GM19240 (cell line): ENCODE data around the gene ABL1.

Experiments used
- DNase-seq: peaks from one replicate; pipeline ENCODE4 v3.0.0; 2011; ENCODE audit warnings: low spot score; ENCODE audit not compliant: insufficient read length

The ABL1 gene

DNA sequence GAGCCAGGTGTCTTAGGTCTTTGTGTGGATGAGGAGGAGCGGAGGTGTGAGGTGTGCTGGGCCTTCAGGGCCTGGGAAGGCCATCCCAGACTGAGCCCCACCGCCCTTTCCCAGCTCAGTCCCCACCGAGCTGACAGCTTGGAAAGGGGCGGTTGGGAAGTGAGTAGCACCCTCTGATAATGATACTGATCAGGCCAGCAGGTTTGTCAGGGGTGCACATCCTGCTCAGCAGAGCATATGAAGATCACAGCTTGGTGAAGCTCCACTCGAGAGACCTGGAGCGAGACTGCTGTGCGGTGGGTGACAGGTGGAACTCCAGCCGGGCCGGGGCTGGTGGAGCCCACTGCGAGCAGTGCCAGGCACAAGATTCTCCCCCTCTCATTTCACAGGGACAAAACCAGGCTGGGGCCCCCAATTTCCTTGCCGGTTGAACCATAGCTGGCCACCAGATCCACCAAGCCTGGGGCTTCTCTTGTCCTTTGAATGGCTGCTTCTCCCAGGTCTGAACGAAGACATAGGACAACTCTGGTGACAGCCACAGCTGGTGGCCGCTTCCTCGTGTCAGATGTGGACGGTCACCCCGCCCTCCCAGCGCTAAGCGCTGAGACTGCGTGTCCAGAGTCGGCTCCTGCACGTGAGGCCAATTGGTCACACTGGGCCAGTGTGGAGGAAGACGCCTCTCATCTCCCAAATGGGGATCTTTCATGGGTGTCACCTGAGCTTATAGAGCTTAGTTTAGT lies 53.3 kb downstream of the ABL1 start:
- no peak for DNase-seq

GRCh38 chr9:130890124-130890523 lies 55.1 kb downstream of the ABL1 start:
- DNase-seq = no peak

DNA sequence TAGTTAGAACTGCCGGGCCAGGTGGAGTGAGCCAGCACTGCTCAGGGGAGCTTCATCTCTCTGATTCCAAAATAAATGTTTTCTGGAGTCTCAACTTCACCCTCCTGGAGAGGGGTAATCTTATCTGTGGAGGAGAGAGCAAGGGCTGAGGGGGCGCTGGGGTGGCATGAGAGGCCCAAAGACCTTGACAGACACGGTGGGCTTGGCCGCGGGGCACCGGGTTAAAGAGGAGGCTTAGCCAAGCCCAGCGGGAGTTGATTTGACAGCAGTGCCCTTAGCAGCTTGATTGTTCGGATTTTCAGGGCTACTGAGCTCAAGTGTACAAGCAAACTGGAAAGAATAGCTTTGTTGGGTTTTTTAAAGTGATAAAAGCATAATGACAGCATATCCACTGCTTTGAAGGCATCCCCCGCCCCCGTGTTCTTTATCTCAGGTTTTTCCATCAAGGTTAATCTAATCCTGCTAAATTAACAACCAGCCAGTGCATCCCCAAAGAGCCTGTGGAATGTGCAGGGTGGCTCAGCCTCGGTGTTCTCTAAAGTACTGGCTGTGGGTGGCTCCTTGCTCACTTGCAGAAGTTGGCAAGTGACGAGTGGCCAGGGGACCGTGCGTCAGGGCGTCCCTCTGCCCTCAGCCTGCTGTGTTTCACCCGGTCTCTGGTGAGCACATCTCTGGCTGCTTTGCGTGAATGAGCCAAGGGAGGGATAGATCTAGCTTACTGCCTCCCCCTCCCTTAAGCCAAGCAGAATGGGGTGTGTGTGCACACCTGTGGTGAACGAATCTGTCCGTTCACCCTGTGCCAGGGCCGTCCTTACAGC lies 56.0 kb downstream of the ABL1 start:
- no peak for DNase-seq

GRCh38 chr9:130891688-130892476 lies 56.8 kb downstream of the ABL1 start:
- no peak for DNase-seq

- DNase-seq = no peak
These were observed 57.6 kb downstream of the ABL1 start for GRCh38 chr9:130892477-130893304.

DNA sequence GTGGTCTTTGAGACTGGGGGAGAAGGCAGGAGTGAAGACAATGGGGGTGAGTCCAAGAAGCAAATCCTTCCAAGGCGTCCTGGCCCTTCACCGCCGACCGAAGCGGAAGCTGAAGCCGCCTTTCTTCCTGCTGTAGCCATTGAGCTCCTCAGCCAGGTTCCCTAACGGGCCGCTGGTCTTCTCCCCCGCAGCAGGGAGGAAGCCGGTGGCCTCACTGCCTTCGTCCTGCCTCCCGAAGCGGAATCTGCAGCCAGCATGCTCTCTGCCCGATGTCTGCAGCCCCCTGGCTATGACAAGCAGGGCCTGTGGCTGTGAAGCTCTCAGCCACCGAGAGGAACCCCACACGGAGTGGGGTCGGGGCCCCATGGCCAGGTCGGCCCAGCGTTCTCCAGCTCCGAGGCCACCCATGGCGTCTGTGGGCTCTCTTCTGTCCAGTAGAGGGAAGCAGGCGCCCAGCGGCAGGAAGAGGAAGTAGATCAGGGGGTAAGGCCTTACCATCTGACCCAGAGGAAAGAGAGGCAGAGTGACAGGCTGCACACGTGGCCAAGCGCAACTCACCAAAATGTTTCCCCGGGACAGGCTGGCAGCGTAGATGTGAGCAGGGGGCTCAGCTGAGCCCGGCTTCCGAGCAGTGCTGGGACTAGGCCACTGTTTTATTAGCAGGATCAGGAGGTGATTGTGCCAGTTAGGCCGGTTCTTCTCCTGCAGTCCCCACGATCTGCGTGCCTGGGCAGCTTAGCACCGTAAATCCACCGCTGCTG lies 58.5 kb downstream of the ABL1 start:
- no peak for DNase-seq

- no peak for DNase-seq
These were observed 59.5 kb downstream of the ABL1 start for GRCh38 chr9:130894546-130894945.

DNA sequence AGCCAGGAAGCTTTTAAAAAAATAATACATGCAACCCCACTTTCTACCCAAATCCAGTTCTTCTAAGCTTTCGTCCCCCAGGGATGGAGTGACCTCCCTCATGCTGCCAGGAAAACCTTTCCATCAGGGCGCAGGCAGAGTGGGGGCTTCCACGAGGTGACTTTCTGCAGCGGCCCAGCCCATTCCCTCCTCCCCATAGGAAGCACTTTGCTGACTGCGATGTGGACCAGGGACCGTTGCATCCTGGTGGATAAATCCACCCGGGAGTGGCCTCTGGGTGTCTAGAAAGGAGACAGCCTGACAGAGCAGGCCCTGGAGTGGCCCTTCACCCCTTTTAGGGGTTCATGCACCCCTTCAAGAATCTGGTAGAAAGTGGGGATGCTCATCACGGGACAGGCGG lies 60.0 kb downstream of the ABL1 start:
- no peak for DNase-seq

DNA sequence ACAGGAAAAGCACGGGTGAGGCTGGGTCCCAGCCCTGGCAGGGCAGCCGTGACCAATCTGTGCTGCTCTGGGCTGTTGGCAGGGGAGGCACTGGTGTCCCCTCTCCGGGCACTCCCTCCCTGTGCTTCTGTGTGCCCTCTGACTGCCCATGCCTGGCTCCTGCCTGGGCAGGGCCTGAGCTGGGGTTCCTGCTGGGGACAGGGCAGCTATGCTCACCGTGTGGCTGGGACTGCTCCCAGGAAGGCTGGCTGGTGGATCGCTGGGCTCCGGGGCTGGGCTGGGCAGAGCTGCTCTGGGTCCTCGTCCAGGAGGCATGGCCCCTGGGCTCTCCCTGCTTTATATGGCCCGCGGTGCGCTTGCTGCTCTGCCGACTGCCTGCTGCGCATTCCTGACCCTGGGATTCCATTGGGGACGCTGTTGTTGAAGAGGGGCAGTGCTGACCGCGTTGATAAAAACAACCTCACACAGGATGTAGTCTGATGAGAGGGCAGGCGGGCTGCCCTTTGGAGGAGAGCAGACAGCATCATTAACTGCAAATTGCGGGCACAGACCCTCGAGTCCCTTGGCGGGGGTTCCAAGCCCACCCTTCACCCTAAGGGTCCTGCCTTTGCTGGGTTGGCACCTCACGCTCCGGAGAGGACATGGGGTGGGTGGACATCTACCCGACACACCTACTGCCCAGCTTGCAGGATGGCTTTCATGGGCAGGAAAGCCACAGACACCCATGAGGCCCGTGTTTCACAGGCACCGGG lies 60.6 kb downstream of the ABL1 start:
- DNase-seq = no peak

GRCh38 chr9:130896233-130897014 lies 61.4 kb downstream of the ABL1 start, which contains the start of gene QRFP:
QRFP (minus strand) TSS chr9:130896812; CDS start chr9:130893838, 2,974 bp downstream.
- DNase-seq = no peak

- no peak for DNase-seq
These were observed 62.2 kb downstream of the ABL1 start for GRCh38 chr9:130897105-130897751.

GRCh38 chr9:130897848-130898551 lies 62.9 kb downstream of the ABL1 start:
- no peak for DNase-seq

DNA sequence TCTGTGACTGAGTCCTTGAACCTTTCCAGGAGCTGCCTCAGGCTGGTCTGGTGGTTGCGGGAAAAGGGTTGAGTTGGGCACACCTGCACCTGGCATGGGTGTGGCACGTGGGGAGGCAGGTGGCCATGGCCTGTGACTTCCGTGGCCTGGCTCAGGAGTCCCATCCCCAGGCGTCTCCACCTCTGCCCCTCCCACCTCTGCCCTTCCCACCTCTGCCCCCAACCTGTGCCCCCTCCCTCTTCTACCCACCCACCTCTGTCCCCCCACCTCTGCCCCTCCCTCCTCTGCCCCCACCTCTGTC lies 63.4 kb downstream of the ABL1 start:
- DNase-seq = no peak

DNA sequence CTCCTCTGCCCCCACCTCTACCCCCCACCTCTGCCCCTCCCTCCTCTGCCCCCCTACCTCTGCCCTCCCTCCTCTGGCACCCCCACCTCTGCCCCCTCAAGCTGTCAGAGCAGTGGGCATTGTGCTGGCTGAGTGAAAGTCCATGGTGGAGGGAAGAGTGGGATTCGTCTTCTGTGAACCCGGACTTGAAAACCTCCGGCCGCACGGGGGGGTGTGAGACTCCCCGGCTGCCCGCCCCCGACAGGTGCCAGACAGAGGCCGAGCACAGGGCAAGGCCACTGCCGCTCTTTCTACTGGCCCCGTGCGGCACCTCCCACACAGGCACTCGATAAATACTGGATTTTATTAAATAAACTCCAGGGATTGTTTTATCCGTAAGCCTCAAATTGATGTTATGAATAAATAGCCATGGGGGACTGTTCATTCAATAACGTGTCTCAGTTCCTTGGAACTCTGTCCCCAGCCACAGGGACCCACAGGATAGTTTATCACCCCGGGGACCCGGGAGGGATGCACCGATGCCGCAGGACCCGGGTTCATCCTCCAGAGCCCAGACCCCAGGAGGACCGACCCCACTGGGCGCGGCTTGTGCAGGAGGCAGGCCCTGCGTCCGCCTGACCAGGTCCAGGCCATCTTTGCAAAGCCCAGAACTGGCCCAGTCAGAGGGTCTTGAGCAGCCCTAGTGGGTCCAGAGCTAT lies 64.1 kb downstream of the ABL1 start:
- no peak for DNase-seq

- DNase-seq = no peak
These were observed 65.8 kb downstream of the ABL1 start for GRCh38 chr9:130900701-130901497.

DNA sequence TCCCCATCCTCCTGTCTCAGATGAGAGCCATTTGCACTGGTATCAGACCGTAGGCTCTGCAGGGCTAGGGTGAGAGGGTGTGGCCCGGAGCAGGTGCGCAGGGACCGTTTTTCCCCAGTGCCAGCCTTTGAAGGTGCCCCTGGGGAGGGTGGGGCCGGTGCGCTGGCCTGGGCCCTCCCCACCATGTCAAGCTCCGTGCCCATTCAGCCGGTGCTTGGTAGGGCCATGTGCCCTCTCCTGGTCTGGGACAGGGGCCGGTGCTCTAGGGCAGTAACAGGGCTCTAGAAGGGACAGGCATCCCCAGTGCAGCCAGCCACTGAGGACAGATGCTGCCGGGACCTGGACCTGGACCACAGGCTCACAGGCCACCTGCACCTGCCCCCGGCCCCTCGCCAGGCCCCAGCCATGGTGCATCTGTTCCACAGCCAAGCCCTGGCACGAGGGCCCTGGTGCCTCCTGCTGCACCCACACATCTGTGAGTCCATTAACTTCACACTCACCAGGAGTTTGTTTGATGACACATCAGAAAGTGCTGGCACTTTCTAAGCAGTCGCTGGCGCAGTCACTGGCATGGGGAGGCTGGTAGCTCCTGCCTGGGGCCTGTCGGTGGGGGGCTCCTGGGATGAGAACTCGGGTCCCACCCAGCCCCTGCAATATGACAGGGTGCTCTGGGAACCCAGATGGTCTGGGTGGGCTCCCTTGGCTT lies 66.6 kb downstream of the ABL1 start:
- DNase-seq = no peak
